Measurements from ENCODE around the gene PMPCA.

Gene PMPCA

GRCh38 chr9:136447173-136447778 is 36.8 kb downstream of the PMPCA start:
- Histone ChIP-seq H3F3A (ENCODE audit: low read depth) (no peaks in the 10 kb centered on the region), H3K4me1 (ENCODE audit: insufficient read depth, low read length, poor library complexity, severe bottlenecking) (no peaks in the 10 kb centered on the region), H3K9ac (ENCODE audit: low read depth, low read length, poor library complexity, severe bottlenecking) (no peak overlapping the region), H3K27me3 (ENCODE audit: insufficient read depth, low read length, poor library complexity, severe bottlenecking) (no peaks in the 10 kb centered on the region), H2AFZ (ENCODE audit: low read length) (no peak overlapping the region), H4K20me1 (ENCODE audit: insufficient read depth, low read length, poor library complexity, severe bottlenecking) (no peaks in the 10 kb centered on the region), H3K9me3 (ENCODE audit: insufficient read depth, low read depth, low read length) (no peaks in the 10 kb centered on the region), H3K36me3 (ENCODE audit: insufficient read depth, low read length) (peaks cover 69% of the 10 kb centered on the region; the same call in 1 of the 2 replicates), H3K9me2 (replicated peaks; ENCODE audit: low read depth, low read length) (no peaks in the 10 kb centered on the region), H3K4me3 (ENCODE audit: low read length, poor library complexity, severe bottlenecking) (no peak overlapping the region), H3K79me2 (ENCODE audit: insufficient read depth, low read length) (no peaks in the 10 kb centered on the region), H3K4me2 (ENCODE audit: low read depth, low read length, poor library complexity, severe bottlenecking) (no peak overlapping the region)
- TF ChIP-seq, protein P1, sequence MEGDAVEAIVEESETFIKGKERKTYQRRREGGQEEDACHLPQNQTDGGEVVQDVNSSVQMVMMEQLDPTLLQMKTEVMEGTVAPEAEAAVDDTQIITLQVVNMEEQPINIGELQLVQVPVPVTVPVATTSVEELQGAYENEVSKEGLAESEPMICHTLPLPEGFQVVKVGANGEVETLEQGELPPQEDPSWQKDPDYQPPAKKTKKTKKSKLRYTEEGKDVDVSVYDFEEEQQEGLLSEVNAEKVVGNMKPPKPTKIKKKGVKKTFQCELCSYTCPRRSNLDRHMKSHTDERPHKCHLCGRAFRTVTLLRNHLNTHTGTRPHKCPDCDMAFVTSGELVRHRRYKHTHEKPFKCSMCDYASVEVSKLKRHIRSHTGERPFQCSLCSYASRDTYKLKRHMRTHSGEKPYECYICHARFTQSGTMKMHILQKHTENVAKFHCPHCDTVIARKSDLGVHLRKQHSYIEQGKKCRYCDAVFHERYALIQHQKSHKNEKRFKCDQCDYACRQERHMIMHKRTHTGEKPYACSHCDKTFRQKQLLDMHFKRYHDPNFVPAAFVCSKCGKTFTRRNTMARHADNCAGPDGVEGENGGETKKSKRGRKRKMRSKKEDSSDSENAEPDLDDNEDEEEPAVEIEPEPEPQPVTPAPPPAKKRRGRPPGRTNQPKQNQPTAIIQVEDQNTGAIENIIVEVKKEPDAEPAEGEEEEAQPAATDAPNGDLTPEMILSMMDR (conservative IDR thresholded peaks at IDR 0.05; ENCODE audit: low read length), result no peak
- TF ChIP-seq EZH2phosphoT487 (IDR thresholded peaks at IDR 0.05; ENCODE audit: borderline replicate concordance), result no peak

DNA sequence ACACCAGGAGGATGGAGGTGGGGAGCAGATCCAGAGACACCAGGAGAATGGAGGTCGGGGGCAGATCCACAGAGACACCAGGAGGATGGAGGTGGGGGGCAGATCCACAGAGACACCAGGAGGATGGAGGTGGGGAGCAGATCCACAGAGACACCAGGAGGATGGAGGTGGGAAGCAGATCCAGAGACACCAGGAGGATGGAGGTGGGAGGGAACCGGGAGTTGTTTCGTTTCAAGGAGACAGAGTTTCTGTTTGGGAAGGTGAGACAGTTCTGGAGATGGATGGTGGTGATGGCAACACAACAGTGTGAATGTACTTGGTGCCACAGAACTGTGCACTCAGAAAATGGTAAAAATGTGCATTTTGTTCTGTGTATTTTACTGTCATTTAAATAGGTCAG is 38.2 kb downstream of the PMPCA start:
- no peaks in the 10 kb centered on the region for H3K79me2 ChIP-seq (ENCODE audit: insufficient read depth, low read length)
- H3K27me3 ChIP-seq (ENCODE audit: insufficient read depth, low read length, poor library complexity, severe bottlenecking), result no peaks in the 10 kb centered on the region
- no peaks in the 10 kb centered on the region for H3K4me1 ChIP-seq (ENCODE audit: insufficient read depth, low read length, poor library complexity, severe bottlenecking)
- no peak overlapping the region for H3K4me3 ChIP-seq (ENCODE audit: low read length, poor library complexity, severe bottlenecking)
- no peaks in the 10 kb centered on the region for H4K20me1 ChIP-seq (ENCODE audit: insufficient read depth, low read length, poor library complexity, severe bottlenecking)
- no peak overlapping the region for H3K4me2 ChIP-seq (ENCODE audit: low read depth, low read length, poor library complexity, severe bottlenecking)
- no peak for TF ChIP-seq EZH2phosphoT487 (IDR thresholded peaks at IDR 0.05; ENCODE audit: borderline replicate concordance)
- TF ChIP-seq, protein P1 (conservative IDR thresholded peaks at IDR 0.05; ENCODE audit: low read length), result no peak
- peaks cover 63% of the 10 kb centered on the region; the same call in 1 of the 2 replicates for H3K36me3 ChIP-seq (ENCODE audit: insufficient read depth, low read length)
- H3K9me2 ChIP-seq (replicated peaks; ENCODE audit: low read depth, low read length), result no peaks in the 10 kb centered on the region
- H2AFZ ChIP-seq (ENCODE audit: low read length), result no peak overlapping the region
- H3F3A ChIP-seq (ENCODE audit: low read depth), result no peaks in the 10 kb centered on the region
- no peak overlapping the region for H3K9ac ChIP-seq (ENCODE audit: low read depth, low read length, poor library complexity, severe bottlenecking)
- no peaks in the 10 kb centered on the region for H3K9me3 ChIP-seq (ENCODE audit: insufficient read depth, low read depth, low read length)

GRCh38 chr9:136451221-136451877 is 40.9 kb downstream of the PMPCA start:
- Histone ChIP-seq H3K36me3 (ENCODE audit: insufficient read depth, low read length) (peaks cover 75% of the 10 kb centered on the region; the same call in 1 of the 2 replicates), H2AFZ (ENCODE audit: low read length) (no peak overlapping the region), H3K4me1 (ENCODE audit: insufficient read depth, low read length, poor library complexity, severe bottlenecking) (no peaks in the 10 kb centered on the region), H3K9ac (ENCODE audit: low read depth, low read length, poor library complexity, severe bottlenecking) (no peak overlapping the region), H4K20me1 (ENCODE audit: insufficient read depth, low read length, poor library complexity, severe bottlenecking) (no peaks in the 10 kb centered on the region), H3F3A (ENCODE audit: low read depth) (no peaks in the 10 kb centered on the region), H3K4me3 (ENCODE audit: low read length, poor library complexity, severe bottlenecking) (no peak overlapping the region), H3K9me3 (ENCODE audit: insufficient read depth, low read depth, low read length) (no peaks in the 10 kb centered on the region), H3K79me2 (ENCODE audit: insufficient read depth, low read length) (no peaks in the 10 kb centered on the region), H3K9me2 (replicated peaks; ENCODE audit: low read depth, low read length) (no peaks in the 10 kb centered on the region), H3K4me2 (ENCODE audit: low read depth, low read length, poor library complexity, severe bottlenecking) (no peak overlapping the region), H3K27me3 (ENCODE audit: insufficient read depth, low read length, poor library complexity, severe bottlenecking) (no peaks in the 10 kb centered on the region)
- no peak for TF ChIP-seq EZH2phosphoT487 (IDR thresholded peaks at IDR 0.05; ENCODE audit: borderline replicate concordance)
- TF ChIP-seq, protein P1 (conservative IDR thresholded peaks at IDR 0.05; ENCODE audit: low read length), result no peak

Data from Loucy (cell line).